GM21576 (cell line): ENCODE data around the gene IRAK3.

Source experiments
- ATAC-seq: cut with Tn5 transposase; IDR thresholded peaks from one replicate; pipeline ENCODE4 v1.9.1; 2021; ENCODE audit warnings: mild to moderate bottlenecking, moderate library complexity; ENCODE audit not compliant: unreplicated experiment

The IRAK3 gene

DNA sequence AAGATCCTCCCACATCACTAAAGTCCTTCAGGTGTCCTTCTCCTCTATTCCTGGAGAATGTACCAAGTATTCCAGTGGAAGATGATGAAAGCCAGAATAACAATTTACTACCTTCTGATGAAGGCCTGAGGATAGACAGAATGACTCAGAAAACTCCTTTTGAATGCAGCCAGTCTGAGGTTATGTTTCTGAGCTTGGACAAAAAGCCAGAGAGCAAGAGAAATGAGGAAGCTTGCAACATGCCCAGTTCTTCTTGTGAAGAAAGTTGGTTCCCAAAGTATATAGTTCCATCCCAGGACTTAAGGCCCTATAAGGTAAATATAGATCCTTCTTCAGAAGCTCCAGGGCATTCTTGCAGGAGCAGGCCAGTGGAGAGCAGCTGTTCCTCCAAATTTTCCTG is 58.7 kb downstream of the IRAK3 start:
- ATAC-seq = no peak

DNA sequence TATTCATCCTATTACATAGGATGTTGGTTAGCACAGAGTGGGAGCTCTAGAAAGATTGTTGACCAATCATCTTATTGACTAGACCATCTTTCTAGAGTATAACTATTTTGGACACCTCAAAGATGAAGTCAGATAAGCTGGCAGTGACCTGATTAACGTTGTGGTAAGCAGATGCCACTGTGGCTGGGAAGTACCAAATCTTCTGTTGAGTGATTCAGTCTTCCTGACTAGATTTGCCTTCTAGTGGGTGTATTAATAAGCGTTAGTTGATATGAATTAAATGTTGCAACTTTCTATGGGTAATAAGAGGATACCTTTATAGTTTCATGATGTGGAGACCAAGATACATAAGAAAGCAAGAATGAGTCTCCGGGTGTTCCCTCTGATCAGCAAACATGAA is 62.0 kb downstream of the IRAK3 start:
- ATAC-seq = no peak

DNA sequence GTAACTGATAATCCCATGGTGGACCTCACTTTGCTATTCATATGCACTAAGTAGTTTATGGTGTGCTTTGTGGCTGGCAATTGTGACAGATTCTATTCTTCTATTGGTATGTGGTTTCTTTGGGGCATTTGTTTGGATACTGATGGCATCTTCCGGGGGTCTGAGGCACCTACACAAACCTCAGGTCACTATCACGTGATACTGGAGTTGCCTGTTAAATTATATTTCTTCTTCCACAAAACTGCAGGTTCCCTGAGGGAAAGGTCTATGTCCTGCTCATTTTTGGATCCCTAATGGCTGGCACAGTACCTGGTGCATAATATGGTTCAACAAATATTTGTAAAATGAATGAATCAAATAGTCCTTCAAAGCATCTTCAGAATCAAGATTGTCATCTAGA is 63.8 kb downstream of the IRAK3 start:
- ATAC-seq = no peak

DNA sequence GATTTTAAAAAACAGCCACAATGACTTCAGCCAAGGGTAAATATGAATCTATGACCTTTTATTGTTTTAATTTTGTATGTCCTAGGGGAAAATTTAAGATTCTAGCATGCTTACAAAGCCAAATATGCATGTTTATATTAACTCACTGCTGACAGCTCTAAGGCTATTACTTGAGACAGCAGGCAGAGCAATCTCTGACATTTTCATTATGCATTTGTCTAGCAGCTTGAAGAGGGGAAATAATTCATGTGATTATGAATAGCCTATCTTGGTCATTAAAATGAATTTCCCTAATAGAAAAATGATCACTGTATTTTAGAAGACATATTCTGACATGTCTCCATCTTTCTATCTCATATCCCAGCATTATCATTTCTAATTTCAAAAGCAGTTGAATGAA is 66.7 kb downstream of the IRAK3 start:
- ATAC-seq = no peak

DNA sequence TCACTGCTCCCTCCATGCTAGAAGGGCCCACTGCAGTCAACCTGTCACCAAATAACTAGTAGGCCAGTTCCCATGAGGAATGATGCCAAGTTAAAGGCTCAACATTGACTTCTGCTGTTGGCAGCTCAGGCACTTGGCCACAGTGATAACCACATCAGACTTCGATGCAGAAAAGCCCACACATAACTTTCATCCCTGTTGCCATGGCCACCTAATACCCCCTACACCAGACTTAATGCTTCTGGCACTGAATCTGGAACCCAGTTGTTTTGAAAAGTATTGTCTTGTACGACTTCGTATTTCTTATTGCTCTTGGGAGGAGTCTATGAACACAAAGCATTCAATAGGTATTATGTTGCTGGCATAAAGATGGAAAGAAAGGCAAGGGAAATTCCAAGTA is 69.0 kb downstream of the IRAK3 start:
- no peak for ATAC-seq

DNA sequence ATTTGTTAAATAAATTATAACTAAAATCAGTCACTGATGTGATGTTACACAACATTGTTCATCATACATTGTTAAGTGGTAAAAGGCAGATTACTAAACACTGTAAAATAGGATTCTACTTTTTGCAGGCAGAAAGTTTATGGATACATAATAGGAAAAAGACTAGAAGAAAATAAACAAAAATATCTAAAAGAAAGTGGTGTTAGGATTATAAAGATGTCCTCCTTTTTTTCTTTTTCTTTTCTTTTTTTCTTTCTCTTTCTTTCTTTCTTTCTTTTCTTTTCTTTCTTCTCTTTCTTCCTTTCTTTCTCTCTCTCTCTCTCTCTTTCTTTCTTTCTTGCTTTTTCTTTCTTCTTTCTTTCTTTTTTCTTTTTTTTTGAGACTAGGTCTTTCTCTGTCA is 73.7 kb downstream of the IRAK3 start:
- no peak for ATAC-seq

DNA sequence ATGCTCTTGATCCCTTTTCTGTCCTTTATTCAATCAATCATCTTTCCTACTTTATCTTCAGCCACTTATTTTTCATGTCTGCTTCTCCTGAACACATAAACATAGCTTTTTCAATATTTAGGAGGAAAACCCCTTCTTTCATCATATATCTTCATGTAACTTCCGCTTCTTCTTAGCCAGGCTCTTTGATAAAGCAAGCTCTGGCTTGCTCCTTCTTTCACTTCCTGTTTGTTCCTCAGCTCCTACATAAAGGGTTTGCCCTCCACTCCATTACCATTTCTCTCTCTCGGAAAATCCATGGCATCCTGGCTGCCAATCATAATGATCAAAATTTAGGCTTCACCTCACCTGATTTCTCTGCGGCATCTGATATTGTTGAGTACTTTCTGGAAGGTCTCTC is 79.5 kb downstream of the IRAK3 start:
- no peak for ATAC-seq

DNA sequence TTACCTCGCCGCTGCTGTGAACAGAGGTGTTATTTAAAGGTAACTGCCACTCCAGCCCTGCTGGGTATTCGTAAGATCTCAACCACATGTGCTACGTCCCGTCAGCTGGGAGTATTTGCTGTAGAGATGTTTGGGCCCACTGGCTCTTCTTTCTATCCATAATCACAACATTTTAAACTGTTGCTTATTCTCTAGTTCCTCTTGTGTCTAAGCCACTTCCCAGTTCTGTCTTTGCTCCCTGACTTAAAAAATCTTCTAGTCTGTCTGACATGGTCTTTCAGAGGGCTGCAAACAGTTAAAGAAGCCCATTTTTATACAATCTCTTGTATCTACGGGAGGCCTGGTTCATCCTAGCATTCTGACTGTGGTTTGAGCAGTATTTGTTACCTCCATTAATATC is 80.1 kb downstream of the IRAK3 start:
- no peak for ATAC-seq

DNA sequence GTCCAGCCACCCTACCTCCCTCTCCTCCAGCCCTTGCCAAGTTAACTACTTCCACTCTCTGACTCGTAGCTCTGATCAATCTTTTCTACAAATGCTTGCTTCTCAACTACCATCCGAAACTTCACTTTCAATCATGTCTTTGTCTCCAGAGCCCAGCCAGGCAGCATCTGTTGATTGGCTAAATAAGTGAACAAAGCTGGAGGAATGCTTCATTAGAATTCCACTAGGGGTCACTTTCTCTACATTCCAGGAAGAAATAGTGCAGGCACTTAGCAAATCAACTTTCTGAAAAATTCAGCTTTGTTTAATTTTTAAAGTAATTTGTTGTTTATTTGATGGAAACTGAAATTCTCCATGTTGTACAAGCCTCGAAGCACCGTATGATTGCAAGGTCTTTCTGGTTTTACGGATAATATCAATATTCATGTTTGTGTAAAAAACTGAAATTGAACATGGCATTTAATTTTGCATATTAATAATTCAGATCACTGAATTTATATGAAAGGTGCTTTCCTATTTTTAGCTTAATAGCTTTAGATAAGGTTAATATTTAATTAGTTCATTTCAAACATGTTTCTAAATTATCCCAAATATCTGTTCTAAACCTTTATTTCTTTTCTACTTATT is 80.9 kb downstream of the IRAK3 start:
- ATAC-seq = peak; percentile 51

DNA sequence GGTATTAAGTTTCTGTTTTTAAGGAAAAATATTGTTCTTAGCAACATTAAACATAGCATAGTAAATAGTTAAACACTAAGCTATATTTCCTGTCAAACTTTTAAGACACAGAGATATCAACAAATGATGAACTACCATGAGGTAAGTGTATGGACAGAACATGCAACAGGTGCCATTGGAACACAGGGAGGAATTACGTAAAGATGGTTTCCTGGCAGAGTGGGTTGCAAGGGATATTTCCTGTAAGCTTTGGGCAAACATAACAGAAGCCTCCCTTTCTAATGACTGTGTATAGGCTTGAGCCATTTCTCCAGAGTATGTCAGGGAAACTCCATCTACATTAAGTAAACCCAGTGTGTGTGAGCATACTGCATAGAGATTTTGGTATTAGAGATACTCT is 81.6 kb downstream of the IRAK3 start:
- no peak for ATAC-seq

DNA sequence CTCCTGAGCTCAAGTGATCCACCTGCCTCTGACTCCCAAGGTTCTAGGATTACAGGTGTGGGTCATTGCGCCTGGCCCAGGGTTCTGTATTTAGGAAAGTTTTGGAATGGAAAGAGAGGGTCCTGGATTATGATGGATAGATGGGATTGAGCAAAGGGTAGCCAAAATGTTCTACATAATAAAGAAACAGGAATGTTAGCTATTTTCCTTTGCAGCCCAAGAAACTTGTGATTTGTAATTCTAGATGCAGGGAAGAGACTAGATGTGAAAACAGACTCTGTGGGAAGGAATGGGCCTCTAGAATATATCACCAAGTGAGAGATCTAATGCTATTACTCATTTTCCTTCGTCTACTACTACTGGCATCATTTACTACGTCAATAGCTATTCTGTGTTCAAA is 83.6 kb downstream of the IRAK3 start:
- no peak for ATAC-seq

DNA sequence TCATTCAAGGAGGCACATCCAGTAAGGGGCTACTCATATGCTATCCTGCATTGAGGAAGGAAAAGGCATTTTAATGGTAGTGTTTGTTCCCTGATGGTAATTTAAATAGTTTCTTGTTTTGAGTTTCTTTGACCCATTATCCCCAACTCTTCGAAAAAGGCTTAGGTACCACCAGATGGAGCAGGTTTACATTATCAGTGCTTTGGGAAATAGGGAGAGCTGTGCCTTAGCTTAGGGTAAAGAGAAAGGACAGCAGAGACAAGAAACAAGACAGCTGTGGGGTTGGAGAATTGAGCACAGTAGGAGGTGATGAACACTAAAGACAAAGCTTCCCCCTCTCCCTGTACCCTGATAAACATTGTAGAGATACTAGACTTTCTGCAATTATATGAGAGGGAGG is 84.1 kb downstream of the IRAK3 start:
- ATAC-seq = no peak

DNA sequence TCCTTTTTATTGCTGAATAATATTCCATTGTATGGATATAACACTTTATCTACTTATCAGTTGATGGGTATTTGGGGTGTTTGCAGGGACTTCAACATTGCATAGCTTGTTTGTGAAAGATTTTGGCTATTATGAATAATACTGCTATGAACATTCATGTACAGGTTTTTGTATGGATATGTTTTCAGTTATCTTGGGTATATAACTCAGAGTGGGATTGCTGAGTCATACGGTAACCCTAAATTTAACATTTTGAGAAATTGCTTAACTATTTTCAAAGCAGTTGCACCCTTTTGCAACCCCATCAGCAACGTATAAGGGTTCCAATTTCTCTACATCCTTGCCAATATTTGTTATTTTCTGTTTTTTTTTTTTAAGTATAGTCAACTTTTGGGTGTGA is 86.0 kb downstream of the IRAK3 start:
- ATAC-seq = no peak

DNA sequence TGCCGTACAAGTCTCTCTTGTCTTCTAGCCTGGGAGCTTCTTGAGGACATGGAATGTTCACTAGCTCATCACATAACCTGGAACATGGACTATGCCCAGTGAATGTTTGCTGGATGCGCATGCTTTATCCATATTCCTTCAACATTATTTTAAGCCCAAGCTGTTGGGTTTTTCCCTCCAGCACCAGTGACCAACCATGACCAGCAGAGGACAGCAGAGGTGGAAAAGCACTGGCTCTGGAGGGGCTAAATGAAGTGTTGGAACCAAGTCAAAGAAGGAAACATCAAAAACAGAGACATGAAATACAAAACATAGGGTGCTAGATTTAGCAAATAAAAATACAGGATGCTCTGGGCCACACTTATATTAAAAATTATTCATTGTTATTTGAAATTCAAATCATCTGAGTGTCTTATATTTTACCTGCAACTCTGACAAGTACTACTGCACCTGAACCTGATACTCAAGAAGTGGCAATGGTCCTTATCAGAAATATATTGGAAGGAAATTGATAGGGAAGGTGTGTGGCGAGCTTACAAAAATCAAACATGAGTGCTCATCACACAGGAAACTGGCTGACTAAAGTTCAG is 90.2 kb downstream of the IRAK3 start:
- no peak for ATAC-seq

DNA sequence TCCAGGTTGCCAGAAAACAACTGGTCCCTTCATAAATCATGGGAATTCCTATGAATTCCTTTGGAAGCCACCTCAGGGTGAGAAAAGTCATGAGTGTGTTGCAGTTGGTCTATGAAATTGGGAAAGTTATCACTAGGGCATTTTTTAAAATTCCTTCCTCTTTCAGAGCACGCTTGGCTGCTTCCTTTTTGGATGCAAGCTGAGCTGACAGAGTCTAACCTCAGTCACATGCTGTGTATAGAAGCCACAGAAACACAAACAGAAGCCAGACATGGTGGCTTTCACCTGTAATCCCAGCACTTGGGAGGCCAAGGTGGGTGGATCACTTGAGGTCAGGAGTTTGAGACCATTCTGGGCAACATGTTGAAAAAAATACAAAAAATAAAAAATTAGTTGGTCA is 91.5 kb downstream of the IRAK3 start:
- ATAC-seq = no peak

DNA sequence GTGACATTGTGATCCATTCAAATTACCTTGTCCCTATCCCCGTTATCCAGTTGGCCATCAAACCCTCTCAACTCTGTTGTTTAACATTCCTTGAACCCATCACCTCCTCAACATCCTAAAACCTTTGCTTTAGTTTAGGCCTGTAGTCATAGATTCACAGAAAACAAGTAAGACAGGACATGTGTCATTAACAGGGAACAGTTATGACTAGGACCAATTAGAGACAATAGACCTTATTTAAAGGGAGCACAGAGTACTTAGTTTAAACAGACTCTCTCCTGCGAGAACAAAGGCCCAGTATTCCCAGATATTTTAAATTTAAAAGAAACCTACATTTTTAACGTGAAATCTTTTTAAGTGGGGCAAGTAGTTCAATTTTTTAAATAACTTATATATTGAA is 93.2 kb downstream of the IRAK3 start:
- ATAC-seq = no peak

DNA sequence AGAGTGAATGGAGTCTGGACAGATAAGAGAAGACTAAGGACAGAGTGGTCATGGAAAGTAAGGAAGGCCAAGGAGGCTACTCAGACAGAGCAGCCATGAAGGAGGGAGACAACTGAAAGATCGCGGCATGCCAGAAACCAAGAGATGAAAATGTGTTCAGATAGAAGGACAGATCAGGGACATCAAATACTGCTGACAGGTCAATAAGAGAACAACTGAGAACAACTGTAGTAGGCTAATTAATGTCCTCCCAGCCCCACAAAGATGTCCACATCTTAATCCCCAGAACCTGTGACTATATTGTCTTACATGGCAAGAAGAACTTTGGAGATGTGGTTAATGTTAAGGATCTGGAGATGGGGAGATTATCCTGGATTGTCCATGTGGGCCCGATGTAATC is 98.3 kb downstream of the IRAK3 start:
- ATAC-seq = no peak

DNA sequence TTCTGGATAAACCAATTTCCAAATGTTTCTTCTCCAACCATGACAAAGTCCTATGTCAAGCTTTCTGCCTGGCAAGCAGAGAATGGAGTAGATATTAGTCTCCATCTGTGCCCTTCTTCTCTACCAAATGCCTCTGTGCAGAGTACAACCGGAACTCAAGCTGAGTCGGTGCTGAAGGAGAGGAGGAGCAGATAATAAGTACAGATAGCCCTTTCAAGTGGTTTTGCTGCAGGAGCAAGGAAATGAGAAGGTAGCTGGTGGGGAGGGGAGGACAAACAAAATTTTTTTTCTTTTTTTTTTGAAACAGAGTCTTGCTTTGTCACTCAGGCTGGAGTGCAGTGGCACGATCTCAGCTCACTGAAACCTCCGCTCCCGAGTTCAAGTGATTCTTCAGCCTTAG is 99.1 kb downstream of the IRAK3 start:
- no peak for ATAC-seq

DNA sequence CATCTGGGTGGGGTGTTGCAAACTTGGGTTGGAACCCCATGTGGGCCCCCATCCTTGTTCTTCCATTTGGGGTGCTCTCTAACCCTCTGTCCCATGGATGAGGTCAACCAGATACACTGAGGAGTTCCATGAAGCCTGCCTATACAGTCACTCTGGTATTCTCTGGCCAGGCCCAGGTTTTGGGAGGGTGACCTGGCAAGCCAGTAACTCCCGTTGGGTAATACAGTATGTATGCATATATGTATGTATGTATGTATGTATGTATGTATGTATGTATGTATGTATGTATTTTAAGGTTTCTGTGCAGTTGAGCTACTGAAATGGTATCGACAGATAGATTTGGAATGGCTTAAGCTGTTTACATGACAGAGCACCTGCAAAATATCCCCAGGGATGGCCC is 100.5 kb downstream of the IRAK3 start:
- ATAC-seq = no peak

DNA sequence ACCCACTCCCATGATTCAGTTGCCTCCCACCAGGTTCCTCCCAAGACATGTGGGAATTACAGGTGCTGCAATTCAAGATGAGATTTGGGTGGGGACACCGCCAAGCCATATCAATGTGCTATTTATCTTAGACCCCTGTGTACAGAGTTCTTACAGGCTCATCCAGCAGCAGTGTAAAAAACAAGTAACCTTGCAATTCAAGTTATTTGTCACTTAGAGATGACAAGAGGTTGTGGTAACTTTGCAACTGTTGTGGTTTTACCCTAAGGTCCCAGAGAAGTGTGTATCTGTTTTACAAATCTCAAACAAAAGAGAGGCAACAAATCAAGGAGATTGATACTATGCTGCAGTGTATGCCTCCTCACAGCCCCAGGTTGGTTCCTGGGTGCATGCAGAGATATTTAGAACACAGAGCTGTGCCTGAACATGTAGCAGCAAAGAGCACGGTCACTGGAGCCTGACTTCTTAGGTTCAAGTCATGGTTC is 101.7 kb downstream of the IRAK3 start:
- no peak for ATAC-seq

DNA sequence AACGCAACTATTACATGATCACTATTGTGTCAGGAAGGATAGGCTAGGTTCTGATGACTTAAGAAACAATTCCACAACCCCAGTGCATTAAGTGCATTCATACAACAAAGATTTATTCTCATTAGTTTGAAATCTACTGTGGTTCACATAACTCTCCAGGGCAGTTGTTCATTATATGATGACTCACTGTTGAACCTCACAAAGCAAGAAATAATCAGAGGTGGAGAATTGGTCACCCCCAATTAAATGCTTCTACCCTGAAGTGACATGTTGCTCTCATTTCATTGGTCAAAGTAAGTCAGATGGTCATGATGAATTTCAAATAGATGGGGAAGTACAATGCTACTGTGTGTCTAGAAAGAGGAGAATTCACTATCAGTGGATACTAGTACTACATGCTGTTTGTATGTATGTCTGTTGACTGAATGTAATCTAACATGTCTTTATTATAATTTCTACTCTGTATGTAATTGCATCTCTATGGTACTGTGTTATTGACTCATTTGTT is 107.2 kb downstream of the IRAK3 start:
- no peak for ATAC-seq

DNA sequence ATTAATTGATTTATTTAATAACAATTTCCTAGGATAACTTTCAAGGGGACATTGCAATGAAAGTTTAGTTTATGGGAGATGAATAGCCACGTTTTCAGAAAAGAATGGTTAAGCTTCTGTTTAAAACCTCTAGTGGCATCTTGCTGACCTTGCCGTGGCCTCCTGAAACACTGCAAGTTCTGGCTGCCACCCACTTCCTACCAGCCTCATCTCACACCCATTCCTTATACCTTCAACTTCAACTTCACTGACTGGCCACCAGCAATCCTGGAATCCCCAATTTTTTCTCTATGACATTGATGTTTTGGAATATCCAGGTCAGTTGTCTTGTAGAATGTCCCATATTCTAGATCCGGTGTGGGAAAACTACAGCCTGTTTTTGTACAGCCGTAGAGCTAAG is 108.1 kb downstream of the IRAK3 start:
- ATAC-seq = no peak

DNA sequence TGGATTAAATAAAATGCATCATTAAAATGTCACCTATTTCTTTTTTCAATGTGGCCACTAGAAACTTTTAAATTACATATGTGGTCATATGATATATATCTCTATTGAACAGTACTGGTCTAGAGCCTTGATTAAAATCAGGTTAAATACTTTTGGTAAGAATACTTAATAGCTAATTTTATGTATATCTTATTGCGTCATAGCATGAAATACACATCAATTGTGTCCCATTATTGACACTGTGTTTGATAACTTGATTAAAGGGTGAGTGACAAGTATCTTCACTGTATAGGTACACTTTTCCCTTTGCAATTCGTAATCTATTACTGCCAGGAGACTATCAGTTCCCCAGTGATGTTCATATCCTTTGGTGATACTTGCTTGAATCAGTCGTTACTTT is 108.9 kb downstream of the IRAK3 start:
- no peak for ATAC-seq
